Neuronal stem cell (in vitro differentiated cells): Measurements from ENCODE around the gene THAP5.

Experiments used
- DNase-seq: peaks from one replicate; pipeline ENCODE4 v3.0.0-alpha.2; 2013; ENCODE audit warnings: low spot score
- H2AFZ ChIP-seq: one replicate; pipeline ENCODE4 v1.6.1; 2013; ENCODE audit warnings: mild to moderate bottlenecking, low read length, inconsistent platforms
- H2AK5ac ChIP-seq: 2 replicates; pipeline ENCODE4 v1.6.1; 2013; ENCODE audit warnings: low read depth, mild to moderate bottlenecking, inconsistent platforms, low read length, moderate library complexity, mixed read lengths
- H2BK120ac ChIP-seq: 2 replicates; pipeline ENCODE4 v1.6.1; 2013; ENCODE audit warnings: low read depth, mild to moderate bottlenecking, inconsistent platforms, low read length, moderate library complexity, mixed read lengths
- H2BK12ac ChIP-seq: one replicate; pipeline ENCODE4 v1.6.1; 2013; ENCODE audit warnings: low read length, inconsistent platforms
- H2BK15ac ChIP-seq: 2 replicates; pipeline ENCODE4 v1.6.1; 2013; ENCODE audit warnings: mild to moderate bottlenecking, low read length, inconsistent platforms, mixed read lengths
- H2BK5ac ChIP-seq: one replicate; pipeline ENCODE4 v1.6.1; 2013; ENCODE audit warnings: inconsistent platforms, mild to moderate bottlenecking, low read length, moderate library complexity
- H3K14ac ChIP-seq: one replicate; pipeline ENCODE4 v1.6.1; 2013; ENCODE audit warnings: low read length, inconsistent platforms
- H3K18ac ChIP-seq: 2 replicates; pipeline ENCODE4 v1.6.1; 2013; ENCODE audit warnings: low read length, inconsistent platforms
- H3K23ac ChIP-seq: 2 replicates; pipeline ENCODE4 v1.6.1; 2013; ENCODE audit warnings: low read depth, mild to moderate bottlenecking, mixed read lengths, low read length, inconsistent platforms; ENCODE audit not compliant: poor library complexity
- H3K27ac ChIP-seq: replicated peaks from 3 replicates; pipeline ENCODE4 v1.5.1; 2013; ENCODE audit warnings: low read length, inconsistent platforms
- H3K27me3 ChIP-seq, 3 experiments: 2 replicates each; pipeline ENCODE4 v1.6.1; 2013; ENCODE audit warnings: low read length in 3 of 3, mild to moderate bottlenecking in 2 of 3, inconsistent platforms in 1 of 3, low read depth in 1 of 3, mixed read lengths in 1 of 3, moderate library complexity in 1 of 3; ENCODE audit not compliant: control insufficient read depth in 3 of 3, insufficient read depth in 3 of 3
- H3K36me3 ChIP-seq, 2 donors: replicated peaks in 1 of 2; 2 replicates each; pipeline ENCODE4 v1.6.1; 2013; ENCODE audit warnings: low read length in 2 of 2; ENCODE audit not compliant: control insufficient read depth in 2 of 2, insufficient read depth in 2 of 2
- H3K4ac ChIP-seq: 2 replicates; pipeline ENCODE4 v1.6.1; 2013; ENCODE audit warnings: inconsistent platforms, mild to moderate bottlenecking, low read length, moderate library complexity
- H3K4me1 ChIP-seq, 2 donors: 1 replicate in 1 of 2; 2 replicates in 1 of 2; pipeline ENCODE4 v1.6.1; 2013; ENCODE audit warnings: low read length in 2 of 2, low read depth in 1 of 2; ENCODE audit not compliant: control insufficient read depth in 2 of 2, insufficient read depth in 1 of 2
- H3K4me2 ChIP-seq: one replicate; pipeline ENCODE4 v1.6.1; 2013; ENCODE audit warnings: mild to moderate bottlenecking, low read length, inconsistent platforms; ENCODE audit not compliant: insufficient read depth, poor library complexity, severe bottlenecking
- H3K4me3 ChIP-seq, 2 donors: 2 replicates each; pipeline ENCODE4 v1.5.1; 2013; ENCODE audit warnings: low read length in 2 of 2, mild to moderate bottlenecking in 2 of 2, inconsistent platforms in 1 of 2, moderate library complexity in 1 of 2
- H3K79me1 ChIP-seq: one replicate; pipeline ENCODE4 v1.6.1; 2013; ENCODE audit warnings: low read depth, mild to moderate bottlenecking, inconsistent platforms, low read length, moderate library complexity
- H3K9ac ChIP-seq: one replicate; pipeline ENCODE4 v1.6.1; 2013; ENCODE audit warnings: mild to moderate bottlenecking, low read depth, low read length, inconsistent platforms; ENCODE audit not compliant: poor library complexity
- H3K9me3 ChIP-seq, 2 donors: replicated peaks in 1 of 2; 2 replicates each; pipeline versions ENCODE3 to v1.6.1; 2013; ENCODE audit warnings: low read length in 2 of 2, mild to moderate bottlenecking in 2 of 2, inconsistent platforms in 1 of 2, low read depth in 1 of 2, mixed read lengths in 1 of 2, moderate library complexity in 1 of 2; ENCODE audit not compliant: control insufficient read depth in 2 of 2, insufficient read depth in 1 of 2
- H4K8ac ChIP-seq: one replicate; pipeline ENCODE4 v1.6.1; 2013; ENCODE audit warnings: low read depth, mild to moderate bottlenecking, inconsistent platforms, low read length, moderate library complexity
- H4K91ac ChIP-seq: one replicate; pipeline ENCODE4 v1.6.1; 2013; ENCODE audit warnings: low read length, low read depth, mild to moderate bottlenecking, inconsistent platforms; ENCODE audit not compliant: poor library complexity
- WGBS, 2 donors: extraction: QIAGEN DNeasy Blood & Tissue Kit; methylation state at CpG; one replicate each; pipeline ENCODE4 v1.1.7; 2013; ENCODE audit warnings: missing lambda C conversion rate in 2 of 2, mixed read lengths in 1 of 2; ENCODE audit not compliant: insufficient read length in 2 of 2, insufficient replicate concordance in 1 of 2; ENCODE audit errors: extremely low coverage in 2 of 2; 5-methylcytosine and 5-hydroxymethylcytosine counted together

The THAP5 gene

GRCh38 chr7:108529341-108529740, 40.2 kb downstream of the THAP5 start:
- Histone ChIP-seq H3K27ac (no peak overlapping the region), H3K4ac (no peak overlapping the region), H3K36me3 (no peaks in the 10 kb centered on the region), H3K4me3 (no peak overlapping the region), H3K9me3 (no peaks in the 10 kb centered on the region), H2AFZ (peak overlapping the region; percentile 75), H4K8ac (no peak overlapping the region), H2AK5ac (no peak overlapping the region), H3K9ac (no peak overlapping the region), H3K4me2 (no peak overlapping the region), H3K27me3 (no peaks in the 10 kb centered on the region), H2BK5ac (no peak overlapping the region), H3K18ac (no peak overlapping the region), H3K23ac (no peak overlapping the region), H3K79me1 (peaks cover 1% of the 10 kb centered on the region), H3K4me1 (peaks cover 6 to 13% of the 10 kb centered on the region in 2 donors), H3K14ac (no peak overlapping the region), H4K91ac (no peak overlapping the region), H2BK15ac (no peak overlapping the region), H2BK12ac (no peak overlapping the region), H2BK120ac (no peak overlapping the region)
- WGBS, 2 donors: no CpG with 5 or more reads among the region's 3 CpGs
- DNase-seq: no peak

- no peak overlapping the region for H4K91ac ChIP-seq
- no peaks in the 10 kb centered on the region for H3K27me3 ChIP-seq
- H2AFZ ChIP-seq: peak overlapping the region; percentile 70
- no peak for DNase-seq
- H3K79me1 ChIP-seq: peaks cover 1% of the 10 kb centered on the region
- no peak overlapping the region for H3K23ac ChIP-seq
- H2BK120ac ChIP-seq: no peak overlapping the region
- no peak overlapping the region for H2AK5ac ChIP-seq
- no peaks in the 10 kb centered on the region for H3K36me3 ChIP-seq
- no peaks in the 10 kb centered on the region for H3K9me3 ChIP-seq
- H3K4me2 ChIP-seq: no peak overlapping the region
- no peak overlapping the region for H2BK12ac ChIP-seq
- no peak overlapping the region for H3K4ac ChIP-seq
- H3K14ac ChIP-seq: no peak overlapping the region
- H3K4me1 ChIP-seq: peaks cover 6 to 15% of the 10 kb centered on the region in 2 donors
- H3K4me3 ChIP-seq: no peak overlapping the region
- H3K9ac ChIP-seq: no peak overlapping the region
- no CpG with 5 or more reads among the region's 6 CpGs for WGBS, 2 donors
- H3K27ac ChIP-seq: no peak overlapping the region
- H2BK5ac ChIP-seq: no peak overlapping the region
- no peak overlapping the region for H3K18ac ChIP-seq
- no peak overlapping the region for H2BK15ac ChIP-seq
- H4K8ac ChIP-seq: no peak overlapping the region
Observed at GRCh38 chr7:108528183-108528712, 41.3 kb downstream of the THAP5 start.

GRCh38 chr7:108526768-108527017, 42.8 kb downstream of the THAP5 start:
- no peaks in the 10 kb centered on the region for H3K9me3 ChIP-seq
- H3K4me1 ChIP-seq: peaks cover 6 to 15% of the 10 kb centered on the region in 2 donors
- H3K4ac ChIP-seq: no peak overlapping the region
- H3K79me1 ChIP-seq: peaks cover 1% of the 10 kb centered on the region
- no peak overlapping the region for H2BK120ac ChIP-seq
- peak overlapping the region; percentile 94 for H3K23ac ChIP-seq
- peak overlapping the region; percentile 94 for H2AFZ ChIP-seq
- no peak overlapping the region for H2BK5ac ChIP-seq
- DNase-seq: no peak
- no peak overlapping the region for H2BK15ac ChIP-seq
- peak overlapping the region; percentile 66 for H3K18ac ChIP-seq
- WGBS, 2 donors: no CpG with 5 or more reads among the region's 3 CpGs
- no peaks in the 10 kb centered on the region for H3K27me3 ChIP-seq
- peak overlapping the region; percentile 95 for H3K27ac ChIP-seq
- H4K91ac ChIP-seq: no peak overlapping the region
- no peak overlapping the region for H4K8ac ChIP-seq
- no peak overlapping the region for H2BK12ac ChIP-seq
- peak overlapping the region; percentile 76 for H3K4me2 ChIP-seq
- peak overlapping the region; percentile 71 to 85 for H3K4me3 ChIP-seq
- H3K9ac ChIP-seq: no peak overlapping the region
- no peaks in the 10 kb centered on the region for H3K36me3 ChIP-seq
- H2AK5ac ChIP-seq: no peak overlapping the region
- no peak overlapping the region for H3K14ac ChIP-seq

- Histone ChIP-seq H3K9ac (peak within 1 kb of the TSS; percentile 80), H3K4ac (no peak within 1 kb of the TSS), H2BK120ac (no peak within 1 kb of the TSS), H3K18ac (peak within 1 kb of the TSS; percentile 96), H3K4me1 (peaks cover 6 to 15% of the 10 kb centered on the region in 2 donors), H2BK12ac (no peak within 1 kb of the TSS), H3K4me3 (peak within 1 kb of the TSS; percentile 71 to 85), H2BK15ac (no peak within 1 kb of the TSS), H3K23ac (peak within 1 kb of the TSS; percentile 94), H3K27ac (peak within 1 kb of the TSS; percentile 95), H3K27me3 (no peaks in the 10 kb centered on the region), H3K14ac (peak within 1 kb of the TSS; percentile 65), H4K91ac (no peak within 1 kb of the TSS), H4K8ac (no peak within 1 kb of the TSS), H3K9me3 (no peaks in the 10 kb centered on the region), H2BK5ac (peak within 1 kb of the TSS; percentile 94), H3K79me1 (peaks cover 1% of the 10 kb centered on the region), H2AFZ (peak within 1 kb of the TSS; percentile 94), H3K4me2 (peak within 1 kb of the TSS; percentile 76), H2AK5ac (no peak within 1 kb of the TSS), H3K36me3 (no peaks in the 10 kb centered on the region)
- no CpG with 5 or more reads among the region's 64 CpGs for WGBS, 2 donors
- DNase-seq: peak; percentile 99
Observed at GRCh38 chr7:108525985-108526767, 43.3 kb downstream of the THAP5 start, which contains the start of gene PNPLA8. TSS of gene PNPLA8 (minus strand) at chr7:108526135. CDS start at chr7:108515491, 10,644 bp downstream.
